IPS-20b (cell line): ENCODE results near the gene INPPL1.
"Not testable (repeated sequence)": the region's sequence is repeated elsewhere in the genome, so short reads cannot be mapped to it uniquely, and the experiment has no call there.

ENCODE experiments used
- H3K27ac ChIP-seq: one replicate; pipeline ENCODE4 v1.5.1; 2013; ENCODE audit warnings: low read length
- H3K27me3 ChIP-seq: 2 replicates; pipeline ENCODE4 v1.6.1; 2013; ENCODE audit warnings: mild to moderate bottlenecking, low read length, inconsistent platforms; ENCODE audit not compliant: insufficient read depth
- H3K36me3 ChIP-seq: 2 replicates; pipeline ENCODE4 v1.6.1; 2013; ENCODE audit warnings: low read depth, mild to moderate bottlenecking, inconsistent platforms, low read length, moderate library complexity; ENCODE audit not compliant: insufficient read depth
- H3K4me1 ChIP-seq: 2 replicates; pipeline ENCODE4 v1.6.1; 2013; ENCODE audit warnings: mild to moderate bottlenecking, control low read depth, inconsistent platforms, low read length, moderate library complexity; ENCODE audit not compliant: insufficient read depth
- H3K4me3 ChIP-seq: 2 replicates; pipeline ENCODE4 v1.5.1; 2013; ENCODE audit warnings: mild to moderate bottlenecking, low read length, inconsistent platforms
- H3K9ac ChIP-seq: 2 replicates; pipeline ENCODE4 v1.6.1; 2013; ENCODE audit warnings: low read depth, mild to moderate bottlenecking, inconsistent platforms, low read length, moderate library complexity
- H3K9me3 ChIP-seq: 2 replicates; pipeline ENCODE4 v1.6.1; 2013; ENCODE audit warnings: mild to moderate bottlenecking, low read depth, low read length, inconsistent platforms; ENCODE audit not compliant: insufficient read depth

Gene INPPL1, protein sequence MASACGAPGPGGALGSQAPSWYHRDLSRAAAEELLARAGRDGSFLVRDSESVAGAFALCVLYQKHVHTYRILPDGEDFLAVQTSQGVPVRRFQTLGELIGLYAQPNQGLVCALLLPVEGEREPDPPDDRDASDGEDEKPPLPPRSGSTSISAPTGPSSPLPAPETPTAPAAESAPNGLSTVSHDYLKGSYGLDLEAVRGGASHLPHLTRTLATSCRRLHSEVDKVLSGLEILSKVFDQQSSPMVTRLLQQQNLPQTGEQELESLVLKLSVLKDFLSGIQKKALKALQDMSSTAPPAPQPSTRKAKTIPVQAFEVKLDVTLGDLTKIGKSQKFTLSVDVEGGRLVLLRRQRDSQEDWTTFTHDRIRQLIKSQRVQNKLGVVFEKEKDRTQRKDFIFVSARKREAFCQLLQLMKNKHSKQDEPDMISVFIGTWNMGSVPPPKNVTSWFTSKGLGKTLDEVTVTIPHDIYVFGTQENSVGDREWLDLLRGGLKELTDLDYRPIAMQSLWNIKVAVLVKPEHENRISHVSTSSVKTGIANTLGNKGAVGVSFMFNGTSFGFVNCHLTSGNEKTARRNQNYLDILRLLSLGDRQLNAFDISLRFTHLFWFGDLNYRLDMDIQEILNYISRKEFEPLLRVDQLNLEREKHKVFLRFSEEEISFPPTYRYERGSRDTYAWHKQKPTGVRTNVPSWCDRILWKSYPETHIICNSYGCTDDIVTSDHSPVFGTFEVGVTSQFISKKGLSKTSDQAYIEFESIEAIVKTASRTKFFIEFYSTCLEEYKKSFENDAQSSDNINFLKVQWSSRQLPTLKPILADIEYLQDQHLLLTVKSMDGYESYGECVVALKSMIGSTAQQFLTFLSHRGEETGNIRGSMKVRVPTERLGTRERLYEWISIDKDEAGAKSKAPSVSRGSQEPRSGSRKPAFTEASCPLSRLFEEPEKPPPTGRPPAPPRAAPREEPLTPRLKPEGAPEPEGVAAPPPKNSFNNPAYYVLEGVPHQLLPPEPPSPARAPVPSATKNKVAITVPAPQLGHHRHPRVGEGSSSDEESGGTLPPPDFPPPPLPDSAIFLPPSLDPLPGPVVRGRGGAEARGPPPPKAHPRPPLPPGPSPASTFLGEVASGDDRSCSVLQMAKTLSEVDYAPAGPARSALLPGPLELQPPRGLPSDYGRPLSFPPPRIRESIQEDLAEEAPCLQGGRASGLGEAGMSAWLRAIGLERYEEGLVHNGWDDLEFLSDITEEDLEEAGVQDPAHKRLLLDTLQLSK

DNA sequence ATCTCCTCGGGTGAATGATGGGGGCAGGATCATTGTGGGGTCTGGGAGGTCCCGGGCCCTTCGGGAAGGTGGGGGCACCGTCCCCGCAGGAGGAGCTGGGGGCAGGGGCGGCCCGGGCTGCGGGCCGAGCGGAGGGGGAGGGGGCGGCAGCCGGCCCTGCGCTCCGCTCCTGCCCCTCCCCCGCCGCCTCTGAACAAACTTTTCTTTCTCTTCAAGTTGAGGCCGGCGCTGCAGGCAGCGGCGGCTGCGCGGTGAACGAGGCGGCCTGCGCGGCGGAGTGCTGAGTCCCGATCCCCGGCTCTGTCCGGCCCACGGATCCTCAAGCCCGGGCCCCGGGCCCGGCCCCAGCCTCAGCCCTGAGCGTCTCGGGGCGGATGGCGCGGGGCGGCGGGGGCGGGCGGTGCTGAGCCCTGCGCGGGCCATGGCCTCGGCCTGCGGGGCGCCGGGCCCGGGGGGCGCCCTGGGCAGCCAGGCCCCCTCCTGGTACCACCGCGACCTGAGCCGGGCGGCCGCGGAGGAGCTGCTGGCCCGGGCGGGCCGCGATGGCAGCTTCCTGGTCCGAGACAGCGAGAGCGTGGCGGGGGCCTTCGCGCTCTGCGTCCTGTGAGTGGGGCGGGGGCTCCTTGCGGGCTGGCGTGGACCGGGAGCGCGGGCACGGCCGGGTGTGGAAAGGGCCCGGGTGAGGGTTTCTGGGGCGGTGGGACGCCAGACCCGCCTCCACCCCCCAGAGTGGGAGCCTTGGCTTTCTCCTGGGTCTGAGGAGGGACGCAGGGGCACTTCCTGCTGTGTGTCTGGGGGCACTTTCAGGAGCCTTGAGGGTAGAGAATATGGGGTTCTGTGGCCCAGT is at the start of gene INPPL1:
INPPL1 (plus strand) TSS at position 204 of the 847 bp plus-strand sequence; CDS start at position 422, 218 bp downstream.
- H3K9ac ChIP-seq: peak within 1 kb of the TSS; percentile 96; the same call in 1 of the 2 replicates
- H3K4me3 ChIP-seq: peak within 1 kb of the TSS; percentile 97
- H3K4me1 ChIP-seq: peaks cover 15% of the 10 kb centered on the region
- H3K36me3 ChIP-seq: peaks cover 33% of the 10 kb centered on the region
- H3K27me3 ChIP-seq: no peaks in the 10 kb centered on the region; the same call in 1 of the 2 replicates
- no peak within 1 kb of the TSS for H3K27ac ChIP-seq
- H3K9me3 ChIP-seq: no peaks in the 10 kb centered on the region

DNA sequence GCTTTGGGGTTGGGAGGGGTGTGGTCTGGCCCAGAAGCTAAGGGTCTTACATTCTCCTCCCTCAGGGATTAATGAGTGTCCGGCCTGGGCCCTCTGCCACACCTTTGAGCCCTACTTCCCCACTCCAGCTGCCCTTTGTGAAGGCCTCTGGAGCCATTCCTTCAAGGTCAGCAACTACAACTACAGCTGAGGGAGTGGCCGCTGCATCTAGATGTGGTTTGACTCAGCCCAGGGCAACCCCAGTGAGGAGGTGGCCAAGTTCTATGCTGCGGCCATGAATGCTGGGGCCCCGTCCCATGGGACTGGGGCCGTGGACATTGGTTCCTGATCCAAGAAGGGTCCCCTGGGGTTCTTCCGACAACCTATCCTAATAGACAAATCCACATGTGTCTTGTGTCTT is 46.9 kb upstream of the INPPL1 start:
- H3K4me1 ChIP-seq: no peaks in the 10 kb centered on the region
- H3K27ac ChIP-seq: no peak overlapping the region
- no peak overlapping the region for H3K4me3 ChIP-seq
- no peaks in the 10 kb centered on the region for H3K27me3 ChIP-seq
- H3K36me3 ChIP-seq: no peaks in the 10 kb centered on the region
- no peaks in the 10 kb centered on the region for H3K9me3 ChIP-seq
- H3K9ac ChIP-seq: no peak overlapping the region

DNA sequence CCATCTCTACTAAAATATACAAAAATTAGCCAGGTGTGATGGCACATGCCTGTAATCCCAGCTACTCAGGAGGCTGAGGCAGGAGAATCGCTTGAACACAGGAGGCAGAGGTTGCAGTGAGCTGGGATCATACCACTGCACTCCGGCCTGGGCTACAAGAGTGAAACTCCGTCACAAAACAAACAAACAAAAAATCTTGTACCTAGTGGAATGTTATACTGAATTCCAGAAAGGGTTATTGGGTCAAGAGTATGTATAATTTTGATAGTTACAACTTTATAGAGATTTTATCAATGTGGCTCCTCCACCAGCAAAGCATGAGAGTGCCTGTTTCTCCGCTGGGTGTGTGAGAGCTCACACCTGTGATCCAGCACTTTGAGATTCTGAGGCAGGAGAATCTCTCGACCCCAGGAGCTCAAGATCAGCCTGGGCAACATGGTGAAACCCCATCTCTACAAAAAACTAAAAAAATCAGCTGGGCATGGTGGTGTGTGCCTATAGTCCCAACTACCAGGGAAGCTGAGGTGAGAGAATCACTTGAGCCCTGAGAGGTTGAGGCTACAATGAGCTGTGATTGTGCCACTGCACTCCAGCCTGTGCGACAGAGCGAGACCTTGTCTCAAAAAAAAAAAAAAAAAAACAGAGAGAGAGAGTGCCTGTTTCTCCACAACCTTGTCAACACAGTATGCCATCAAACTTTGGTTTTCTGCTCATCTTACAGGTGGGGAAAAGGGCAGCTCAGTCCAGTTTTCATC is 45.3 kb upstream of the INPPL1 start:
- Histone ChIP-seq H3K36me3 (no peaks in the 10 kb centered on the region), H3K9ac (no peak overlapping the region), H3K4me1 (no peaks in the 10 kb centered on the region), H3K9me3 (no peaks in the 10 kb centered on the region), H3K27me3 (no peaks in the 10 kb centered on the region), H3K4me3 (no peak overlapping the region), H3K27ac (no peak overlapping the region)

DNA sequence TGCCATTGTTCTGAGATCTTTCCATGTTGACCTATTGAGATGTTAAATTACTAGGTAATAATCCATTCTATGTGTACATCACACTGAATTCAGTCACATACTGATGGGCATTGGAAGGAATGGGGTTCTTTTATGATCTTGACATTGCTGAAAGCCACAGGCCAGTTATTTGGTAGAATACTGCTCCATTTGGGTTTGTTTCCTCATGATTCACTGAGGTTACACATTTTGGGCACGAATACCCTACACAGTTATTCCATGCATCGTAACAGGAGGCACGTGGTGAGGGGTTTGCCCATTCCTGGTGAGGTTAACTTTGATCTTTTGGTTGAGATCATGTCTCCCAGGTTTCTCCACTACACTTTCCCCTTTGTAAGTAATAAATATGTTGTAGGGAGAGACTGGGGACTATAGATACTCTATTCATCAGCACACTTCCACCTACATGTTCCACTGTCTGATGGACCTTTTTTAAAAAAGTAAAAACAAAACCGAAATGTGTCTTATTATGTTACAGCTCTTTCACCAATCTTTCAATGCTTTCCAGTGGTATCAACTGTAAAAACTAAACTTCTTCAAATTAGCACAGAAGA is 44.7 kb upstream of the INPPL1 start:
- Histone ChIP-seq H3K4me1 (no peaks in the 10 kb centered on the region), H3K9me3 (no peaks in the 10 kb centered on the region), H3K9ac (no peak overlapping the region), H3K27ac (no peak overlapping the region), H3K4me3 (no peak overlapping the region), H3K36me3 (no peaks in the 10 kb centered on the region), H3K27me3 (no peaks in the 10 kb centered on the region)

DNA sequence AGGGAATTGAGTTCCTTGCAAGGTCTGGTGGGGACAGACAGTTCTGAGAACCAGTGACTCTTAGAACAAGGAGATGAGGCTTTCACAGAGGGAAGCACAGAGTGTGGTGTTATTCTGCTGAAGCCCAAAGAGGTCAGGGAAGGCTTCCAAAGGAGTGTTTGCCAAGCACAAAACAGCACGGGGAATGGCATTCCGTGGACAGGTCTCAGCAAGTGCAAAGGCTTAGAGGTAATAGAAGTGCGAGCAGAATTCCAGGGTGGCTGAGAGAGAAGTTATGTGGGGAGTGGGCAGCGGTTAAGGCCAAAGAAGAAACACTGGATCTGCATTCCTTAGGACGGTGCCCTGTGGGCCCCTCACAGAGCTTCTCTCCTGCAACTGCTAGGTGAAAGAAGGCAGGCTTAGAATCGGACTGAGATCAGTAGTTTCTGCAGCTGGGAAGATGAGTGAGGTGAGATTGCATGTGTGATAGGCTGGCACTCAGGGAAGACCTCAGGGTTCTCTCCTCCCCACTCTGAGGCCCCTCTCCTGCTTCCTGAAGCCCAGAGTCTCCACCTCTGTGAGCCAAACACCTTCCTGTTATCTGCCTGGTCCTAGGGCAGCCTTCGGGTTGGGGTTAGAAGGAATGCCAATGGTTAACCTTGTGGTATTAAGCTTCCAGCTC is 43.5 kb upstream of the INPPL1 start:
- H3K36me3 ChIP-seq, H3K27ac ChIP-seq, H3K4me3 ChIP-seq, H3K4me1 ChIP-seq, H3K9ac ChIP-seq, H3K9me3 ChIP-seq, H3K27me3 ChIP-seq: not testable (repeated sequence)

DNA sequence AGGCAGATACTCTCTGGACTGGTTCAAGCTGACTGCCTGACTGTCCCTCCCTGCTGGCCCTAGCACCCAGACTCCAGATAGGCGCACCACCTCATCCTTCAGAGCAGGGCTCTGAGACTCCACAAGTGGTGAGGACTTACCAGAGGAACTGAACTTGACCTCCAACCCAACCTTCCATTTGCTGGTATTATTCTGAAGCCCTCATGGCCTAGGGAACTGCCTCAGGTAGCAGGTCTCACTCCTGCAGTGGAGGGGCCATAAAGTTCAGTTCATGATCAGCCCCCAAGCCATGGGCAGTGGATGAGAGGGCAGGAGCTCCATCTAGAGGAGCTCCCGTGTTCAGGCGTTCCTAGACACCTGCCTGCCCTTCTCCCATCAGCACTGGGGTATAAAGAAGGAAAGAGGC is 43.0 kb upstream of the INPPL1 start:
- not testable (repeated sequence) for H3K9me3 ChIP-seq, H3K36me3 ChIP-seq, H3K27me3 ChIP-seq, H3K4me1 ChIP-seq, H3K27ac ChIP-seq, H3K4me3 ChIP-seq, H3K9ac ChIP-seq

DNA sequence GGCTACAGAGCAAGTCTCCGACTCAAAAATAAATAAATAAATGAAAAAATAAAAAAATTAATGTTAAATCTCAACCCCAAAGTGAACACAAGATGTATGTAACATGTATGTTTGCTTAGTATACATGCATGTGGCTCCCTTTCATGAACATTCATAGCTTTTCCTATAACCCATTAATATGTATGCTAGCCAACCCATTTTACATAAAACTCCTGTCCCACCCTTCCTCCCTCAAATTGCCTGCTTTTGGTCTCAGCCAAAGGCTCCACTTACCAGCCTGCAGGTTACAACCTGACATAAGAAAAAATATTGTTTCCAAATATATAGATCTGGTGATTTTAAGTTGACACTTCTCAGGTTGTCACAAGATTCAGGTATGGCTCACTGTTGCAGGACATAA is 36.3 kb upstream of the INPPL1 start:
- no peaks in the 10 kb centered on the region for H3K27me3 ChIP-seq
- no peak overlapping the region for H3K4me3 ChIP-seq
- H3K36me3 ChIP-seq: no peaks in the 10 kb centered on the region
- no peaks in the 10 kb centered on the region for H3K4me1 ChIP-seq
- H3K27ac ChIP-seq: no peak overlapping the region
- no peaks in the 10 kb centered on the region for H3K9me3 ChIP-seq
- H3K9ac ChIP-seq: no peak overlapping the region

DNA sequence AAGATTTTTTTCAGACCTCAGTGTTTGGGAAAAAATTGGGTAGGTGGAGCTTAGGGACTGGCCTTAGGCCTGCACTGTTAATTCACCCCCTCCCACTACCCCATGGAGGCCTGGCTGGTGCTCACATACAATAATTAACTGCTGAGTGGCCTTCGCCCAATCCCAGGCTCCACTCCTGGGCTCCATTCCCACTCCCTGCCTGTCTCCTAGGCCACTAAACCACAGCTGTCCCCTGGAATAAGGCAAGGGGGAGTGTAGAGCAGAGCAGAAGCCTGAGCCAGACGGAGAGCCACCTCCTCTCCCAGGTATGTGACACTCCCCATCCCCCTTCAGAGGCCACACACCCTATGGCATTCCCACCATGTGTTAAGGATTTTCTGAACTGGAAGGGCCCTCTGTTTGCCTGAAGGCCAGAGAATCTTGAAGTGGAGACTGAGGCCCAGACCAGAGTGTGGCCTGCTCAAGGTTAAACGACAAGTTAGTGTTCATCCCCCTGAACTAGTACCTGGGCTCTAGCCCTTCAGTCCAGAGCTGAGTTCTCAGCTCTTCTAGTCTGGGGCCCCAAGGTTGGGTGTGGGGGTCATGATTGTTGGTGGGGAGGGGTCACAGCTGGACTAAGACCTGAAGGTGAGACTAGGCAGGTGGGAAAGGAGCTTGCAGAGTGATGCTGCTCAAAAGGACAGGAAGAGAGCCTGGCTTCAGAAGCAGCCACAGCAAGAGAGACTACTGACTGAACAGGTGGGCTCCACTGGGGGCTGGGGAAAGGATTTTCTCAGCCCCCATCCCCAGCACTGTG is 34.9 kb upstream of the INPPL1 start:
- H3K27ac ChIP-seq: no peak overlapping the region
- H3K9me3 ChIP-seq: no peaks in the 10 kb centered on the region

DNA sequence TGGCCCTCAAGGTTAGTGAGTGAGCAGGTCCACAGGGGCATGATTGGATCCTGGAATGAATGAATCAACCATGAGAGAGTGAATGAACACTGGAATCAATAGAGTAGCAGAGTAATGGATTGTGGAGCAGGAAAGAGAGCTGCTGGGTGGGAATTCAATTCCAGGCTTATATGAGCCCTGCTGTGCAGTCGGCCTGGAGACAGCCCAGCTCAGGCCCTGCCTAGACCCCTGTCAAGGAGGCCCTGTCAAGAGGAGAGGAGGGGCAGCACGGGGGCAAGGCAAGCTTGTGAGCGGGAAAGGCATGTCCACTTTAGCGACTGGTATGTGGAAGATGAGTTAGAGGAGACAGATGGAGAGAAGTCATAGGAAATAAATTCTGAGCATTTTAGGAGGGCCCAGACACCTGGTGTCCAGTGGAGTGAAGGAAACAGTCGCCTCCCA is 33.9 kb upstream of the INPPL1 start:
- H3K36me3 ChIP-seq: no peaks in the 10 kb centered on the region
- no peak overlapping the region for H3K9ac ChIP-seq
- H3K4me1 ChIP-seq: no peaks in the 10 kb centered on the region
- no peaks in the 10 kb centered on the region for H3K27me3 ChIP-seq
- no peak overlapping the region for H3K4me3 ChIP-seq
- H3K9me3 ChIP-seq: no peaks in the 10 kb centered on the region
- no peak overlapping the region for H3K27ac ChIP-seq

More for the DNA sequence above, 34.9 kb upstream of the INPPL1 start:
- Histone ChIP-seq H3K36me3 (no peaks in the 10 kb centered on the region), H3K4me3 (no peak overlapping the region), H3K4me1 (no peaks in the 10 kb centered on the region), H3K9ac (no peak overlapping the region), H3K27me3 (no peaks in the 10 kb centered on the region)
